K562 (cell line): ENCODE data around the gene FCGBP. TPM values are rescaled to one million over a fixed set of nuclear protein-coding genes. Genes with fewer than 3 reads are reported as not detected.

Experiments used
- ATAC-seq: fragments of 200-7000 bp; cut with Tn5 transposase; 3 replicates; pipeline ENCODE4 v1.9.1; 2020; ENCODE audit warnings: moderate library complexity
- BruUV-seq: library from RNA; stranded (reverse); fragments of 400-500 nt; replicated peaks from 2 replicates; lab custom pipeline; 2021; lab: Mats Ljungman, UMichigan
- CTCF ChIA-PET: fragments of 300-600 bp; formaldehyde crosslinking; extraction: SDS; loops from one replicate; lab custom pipeline; 2021; ENCODE audit warnings: low intra/inter-chr PET ratio; lab: Yijun Ruan, JAX
- POLR2A ChIA-PET: fragments of 300-600, 350-650 bp; sonication (Branson Sonifier 250); formaldehyde crosslinking; extraction: SDS; loops from one replicate; lab custom pipeline; 2021; ENCODE audit warnings: antibody characterized with exemption, inconsistent platforms; lab: Yijun Ruan, JAX
- DNase-seq, 4 experiments: peaks; one replicate each; pipeline versions ENCODE4 v3.0.0 to v3.0.0-alpha.2; 2011 to 2018; ENCODE audit warnings: low spot score in 3 of 4, mixed read lengths in 3 of 4; ENCODE audit errors: extremely low read depth in 1 of 4
- FAIRE-seq: peaks from 2 replicates; lab custom pipeline; 2011; peaks lifted over from hg19 to GRCh38; lab: Jason Lieb, UNC
- H2AFZ ChIP-seq: 2 replicates; pipeline ENCODE4 v1.6.0; 2011; ENCODE audit warnings: low read depth, low read length, control low read depth, inconsistent platforms
- H3K27ac ChIP-seq: fragments of 200-600 bp; 3 replicates; pipeline ENCODE4 v1.8.0; 2011; ENCODE audit warnings: low read depth, mild to moderate bottlenecking, control low read depth, inconsistent platforms, low read length, moderate library complexity, mixed read lengths; ENCODE audit errors: extremely low read depth
- H3K27me3 ChIP-seq, 2 experiments: fragments of 300-600 bp in 1 of 2; 2 replicates in 1 of 2; 3 replicates in 1 of 2; pipeline versions ENCODE4 v1.6.0 to v1.8.0; 2011; ENCODE audit warnings: inconsistent platforms in 2 of 2, low read length in 2 of 2, mild to moderate bottlenecking in 1 of 2, mixed read lengths in 1 of 2, moderate library complexity in 1 of 2; ENCODE audit not compliant: control insufficient read depth in 2 of 2, insufficient read depth in 2 of 2
- H3K36me3 ChIP-seq: fragments of 300-600 bp; 3 replicates; pipeline ENCODE4 v1.8.0; 2011; ENCODE audit warnings: mild to moderate bottlenecking, low read length, inconsistent platforms; ENCODE audit not compliant: control insufficient read depth, insufficient read depth
- H3K4me1 ChIP-seq, 2 experiments: fragments of 200-600 bp in 1 of 2; replicated peaks in 1 of 2; 2 replicates in 1 of 2; 3 replicates in 1 of 2; pipeline versions ENCODE4 v1.5.1 to v1.8.0; 2011; ENCODE audit warnings: inconsistent platforms in 2 of 2, low read length in 2 of 2, mild to moderate bottlenecking in 1 of 2, mixed read lengths in 1 of 2, moderate library complexity in 1 of 2; ENCODE audit not compliant: control insufficient read depth in 2 of 2, insufficient read depth in 2 of 2
- H3K4me2 ChIP-seq: 2 replicates; pipeline ENCODE4 v1.6.1; 2011; ENCODE audit warnings: low read length, control low read depth, inconsistent platforms, mixed read lengths; ENCODE audit not compliant: insufficient read depth
- H3K4me3 ChIP-seq: fragments of 200-600 bp; sonication (generic), shearing (Covaris generic); 2 replicates; pipeline ENCODE4 v1.5.1; 2016; ENCODE audit warnings: control low read depth, inconsistent platforms
- H3K79me2 ChIP-seq: fragments of 200-600 bp; 3 replicates; pipeline ENCODE4 v1.8.0; 2011; ENCODE audit warnings: low read length, inconsistent platforms; ENCODE audit not compliant: control insufficient read depth, insufficient read depth
- H3K9ac ChIP-seq, 2 experiments: 2 replicates each; pipeline versions ENCODE4 v1.6.0 to v1.6.1; 2011; ENCODE audit warnings: low read depth in 2 of 2, low read length in 2 of 2, control low read depth in 1 of 2, inconsistent platforms in 1 of 2, mild to moderate bottlenecking in 1 of 2, mixed read lengths in 1 of 2; ENCODE audit not compliant: insufficient read depth in 1 of 2
- H3K9me1 ChIP-seq: one replicate; pipeline ENCODE4 v1.6.0; 2011; ENCODE audit warnings: inconsistent platforms, mild to moderate bottlenecking, low read length, moderate library complexity; ENCODE audit not compliant: control insufficient read depth, insufficient read depth
- H3K9me3 ChIP-seq: replicated peaks from 2 replicates; pipeline ENCODE4 v1.5.1; 2011; ENCODE audit warnings: low read depth, low read length, inconsistent platforms; ENCODE audit not compliant: control insufficient read depth, insufficient read depth
- H4K20me1 ChIP-seq: replicated peaks from 2 replicates; pipeline ENCODE4 v1.6.1; 2011; ENCODE audit warnings: low read length, inconsistent platforms, mixed read lengths; ENCODE audit not compliant: control insufficient read depth, insufficient read depth
- ARID3B ChIP-seq: fragments of 250-450 bp; sonication (Bioruptor Pico); IDR thresholded peaks from 2 replicates; pipeline ENCODE4 v1.4.0; 2020; ENCODE audit warnings: borderline replicate concordance
- ATF4 ChIP-seq: fragments of 450-650 bp; formaldehyde crosslinking; IDR thresholded peaks from 2 replicates; pipeline ENCODE4 v1.4.0; 2022; ENCODE audit warnings: mild to moderate bottlenecking, moderate library complexity
- BHLHE40 ChIP-seq: IDR thresholded peaks from 2 replicates; pipeline ENCODE4 v1.6.1; 2011; ENCODE audit warnings: low read length, improper control_type of control experiment
- CAMTA2 ChIP-seq: fragments of 250-450 bp; sonication (Bioruptor Pico); conservative IDR thresholded peaks from 2 replicates; pipeline ENCODE4 v1.5.1; 2022
- DLX4 ChIP-seq: fragments of 250-450 bp; sonication (Bioruptor Pico); IDR thresholded peaks from 2 replicates; pipeline ENCODE4 v1.6.1; 2021; ENCODE audit warnings: mild to moderate bottlenecking
- E2F5 ChIP-seq: sonication (generic); formaldehyde crosslinking; IDR thresholded peaks from 2 replicates; pipeline ENCODE4 v1.8.0; 2022; ENCODE audit warnings: mild to moderate bottlenecking, missing genetic modification reagents
- FOXJ2 ChIP-seq: fragments of 200-800 bp; sonication (Bioruptor generic); IDR thresholded peaks from 2 replicates; pipeline ENCODE4 v1.6.1; 2016; ENCODE audit warnings: missing genetic modification characterization, missing compliant biosample characterization
- HSF4 ChIP-seq: fragments of 250-450 bp; sonication (Bioruptor Pico); IDR thresholded peaks from 2 replicates; pipeline ENCODE4 v2.1.2; 2022; ENCODE audit warnings: mild to moderate bottlenecking, moderate library complexity, borderline replicate concordance
- JUNB ChIP-seq: fragments of 450-650 bp; formaldehyde crosslinking; conservative IDR thresholded peaks from 2 replicates; pipeline ENCODE4 v1.4.0; 2020; ENCODE audit warnings: mild to moderate bottlenecking
- MCM2 ChIP-seq: fragments of 450-650 bp; IDR thresholded peaks from 2 replicates; pipeline ENCODE4 v1.6.1; 2017; ENCODE audit warnings: low read depth, mild to moderate bottlenecking
- RBM25 ChIP-seq: fragments of 200-400 bp; formaldehyde crosslinking; IDR thresholded peaks from 2 replicates; pipeline ENCODE4 v1.6.1; 2018; ENCODE audit warnings: low read length, low read depth, moderate library complexity; ENCODE audit not compliant: severe bottlenecking
- RUNX1 ChIP-seq: sonication (generic); IDR thresholded peaks from 2 replicates; pipeline ENCODE4 v1.6.1; 2016; ENCODE audit warnings: antibody characterized with exemption, low read depth
- SAFB ChIP-seq: fragments of 200-400 bp; formaldehyde crosslinking; IDR thresholded peaks from 2 replicates; pipeline ENCODE4 v1.6.1; 2017; ENCODE audit warnings: low read depth, low read length, borderline replicate concordance
- SMARCA4 ChIP-seq: fragments of 450-650 bp; IDR thresholded peaks from 2 replicates; pipeline ENCODE4 v1.6.1; 2016
- ZBTB43 ChIP-seq: sonication (generic); formaldehyde crosslinking; IDR thresholded peaks from 2 replicates; pipeline ENCODE4 v1.8.0; 2023; ENCODE audit warnings: mild to moderate bottlenecking, missing genetic modification reagents
- ZNF282 ChIP-seq: sonication (generic); formaldehyde crosslinking; IDR thresholded peaks from 2 replicates; pipeline ENCODE4 v1.8.1; 2023; ENCODE audit warnings: missing genetic modification reagents
- WGBS: fragments of 100-300 bp; shearing (Covaris generic); methylation state at CpG from one replicate; pipeline ENCODE4 v1.1.6; 2016; ENCODE audit warnings: low coverage, mixed read lengths; ENCODE audit not compliant: insufficient coverage; ENCODE audit errors: missing lambda C conversion rate; 5-methylcytosine and 5-hydroxymethylcytosine counted together
- in situ Hi-C: fragments of 300-500 bp; cut with MboI; formaldehyde crosslinking; loops from 4 replicates; pipeline ENCODE4 v1.15.0; 2018; ENCODE audit warnings: inconsistent platforms, mixed read lengths
- intact Hi-C: fragments of 100-400 bp; cut with micrococcal nuclease; formaldehyde crosslinking; loops from 2 replicates; pipeline ENCODE4 v1.14.2; 2022
- polyA plus RNA-seq, 8 experiments: library from polyadenylated mRNA; depleted of rRNA in 4 of 8; stranded (reverse) in 5 of 8; unstranded in 3 of 8; fragments of >200 nt; fragmentation: Nextera tagmentation in 2 of 8; fragmentation: Illumina TruSeq in 1 of 8; extraction: Ambion mirVana in 2 of 8; extraction: Trizol in 1 of 8; gene quantifications; 2 replicates each; pipeline versions ENCODE4 v1.2.1 to v1.2.3, GENCODE V29; 2011 to 2014; ENCODE audit warnings: inconsistent platforms in 1 of 8, missing spikeins in 1 of 8
- total RNA-seq, 7 experiments: library from RNA; depleted of rRNA in 6 of 7; stranded (reverse); fragments of >200 nt in 6 of 7; fragmentation: Illumina TruSeq in 2 of 7; extraction: Trizol in 2 of 7; gene quantifications; 2 replicates each; pipeline versions ENCODE4 v1.2.1 to v1.2.3, GENCODE V29; 2011 to 2021; ENCODE audit warnings: low replicate concordance in 1 of 7

Gene FCGBP
- total and polyA plus RNA-seq, 9 of the 15 experiments (the other 6 are each of a cell fraction or from before 2014, with no cell fraction given): 0.01 to 1.5 (median 0.13) TPM; not detected in 4

GRCh38 chr19:39915101-39915847, 19.2 kb downstream of the FCGBP start:
- Histone ChIP-seq H3K79me2 (no peaks in the 10 kb centered on the region), H3K36me3 (no peaks in the 10 kb centered on the region), H3K27ac (no peak overlapping the region), H3K9me3 (no peaks in the 10 kb centered on the region), H3K27me3 (peaks cover 13 to 66% of the 10 kb centered on the region in 2 experiments; a peak in 4 of 5 replicates), H2AFZ (no peak overlapping the region), H3K9me1 (no peaks in the 10 kb centered on the region), H3K4me2 (no peak overlapping the region), H3K9ac (no peak overlapping the region), H4K20me1 (0 out of 2 replicates have a peak, but pooled peaks cover 6% of the 10 kb centered on the region), H3K4me1 (peaks cover 0 to 14% of the 10 kb centered on the region in 2 experiments; a peak in 2 of 5 replicates), H3K4me3 (no peak overlapping the region)
- POLR2A ChIA-PET: interaction anchor here (0.5 to 1.0 kb wide), 5 partner anchors 21 to 480 kb away, joined by 3 to 6 read pairs (median 3); no protein-coding TSS in a partner anchor
- intact Hi-C loops (no loop called here), in situ Hi-C loops (no loop called here)
- no TSS peak for BruUV-seq
- WGBS: 15% methylated on average over 70 of the region's 71 CpGs
- CTCF ChIA-PET: no interaction called here
- FAIRE-seq: no peak
- DNase-seq: peak in 1 of 4 experiments; percentile 6
- ATAC-seq: no peak
- TF ChIP-seq ZBTB43 (CRISPR knock-in tag) (no peak), RUNX1 (no peak), SAFB (no peak), SMARCA4 (no peak), E2F5 (no peak), BHLHE40 (no peak), FOXJ2 (tag) (no peak), CAMTA2 (CRISPR knock-in tag) (no peak), ZNF282 (CRISPR knock-in tag) (no peak), ARID3B (CRISPR knock-in tag) (no peak), HSF4 (CRISPR knock-in tag) (no peak), JUNB (CRISPR knock-in tag) (no peak), MCM2 (no peak), RBM25 (no peak), DLX4 (CRISPR knock-in tag) (no peak), ATF4 (no peak)
